ENCODE measurements around the gene LOXHD1. TPM values are rescaled to one million over a fixed set of nuclear protein-coding genes. Genes with fewer than 3 reads are reported as not detected.

LOXHD1 gene
- total and polyA plus RNA-seq, 2 of the 4 experiments (the other 2 are of a cell fraction) = not detected

DNA sequence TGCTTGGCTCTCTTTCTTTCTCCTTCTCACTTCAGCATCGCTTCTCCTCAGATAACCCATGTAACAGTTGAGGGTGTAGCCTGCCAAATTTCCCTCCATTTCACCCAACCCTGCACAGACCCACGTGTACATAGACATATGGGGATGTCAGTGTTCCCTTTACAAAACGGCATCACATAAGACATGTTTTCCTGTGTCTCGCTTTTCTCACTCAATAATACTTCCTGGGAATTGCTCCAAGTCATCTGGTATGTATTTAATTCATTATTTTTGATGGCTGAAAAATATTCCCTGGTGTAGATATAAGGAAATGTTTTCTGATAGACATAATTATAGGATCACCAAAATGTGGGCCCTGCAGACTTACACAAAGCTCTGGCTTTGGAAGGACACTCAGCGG lies 176.8 kb downstream of the LOXHD1 start (continued):
- no peak for TF ChIP-seq MXI1 (IDR thresholded peaks at IDR 0.05; ENCODE audit: borderline replicate concordance, low read depth, low read length)
- TF ChIP-seq, protein P1, sequence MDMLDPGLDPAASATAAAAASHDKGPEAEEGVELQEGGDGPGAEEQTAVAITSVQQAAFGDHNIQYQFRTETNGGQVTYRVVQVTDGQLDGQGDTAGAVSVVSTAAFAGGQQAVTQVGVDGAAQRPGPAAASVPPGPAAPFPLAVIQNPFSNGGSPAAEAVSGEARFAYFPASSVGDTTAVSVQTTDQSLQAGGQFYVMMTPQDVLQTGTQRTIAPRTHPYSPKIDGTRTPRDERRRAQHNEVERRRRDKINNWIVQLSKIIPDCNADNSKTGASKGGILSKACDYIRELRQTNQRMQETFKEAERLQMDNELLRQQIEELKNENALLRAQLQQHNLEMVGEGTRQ (IDR thresholded peaks at IDR 0.05; ENCODE audit: low read depth, low read length) = no peak
- TF ChIP-seq NFE2L2 (IDR thresholded peaks at IDR 0.05; ENCODE audit: low read depth, low read length) = no peak
- TF ChIP-seq MAZ (IDR thresholded peaks at IDR 0.05; ENCODE audit: borderline replicate concordance, low read depth, low read length) = no peak

DNA sequence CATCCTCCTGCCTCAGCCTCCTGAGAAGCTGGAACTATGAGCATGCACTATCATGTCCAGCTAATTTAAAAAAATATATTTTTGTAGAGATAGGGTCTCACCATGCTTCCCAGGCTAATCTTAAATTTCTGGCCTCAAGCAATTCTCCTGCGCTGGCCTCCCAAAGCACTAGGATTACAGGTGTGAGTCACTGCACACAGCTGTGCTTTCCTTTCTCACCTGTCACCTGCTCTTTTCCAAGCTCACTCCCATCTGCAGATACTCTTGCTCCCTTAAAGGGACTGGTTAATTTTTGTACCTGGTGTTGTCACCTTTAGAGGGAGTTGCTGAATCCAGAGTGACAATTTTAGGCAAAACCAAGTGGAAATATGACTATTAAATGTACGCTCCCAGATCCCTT lies 178.2 kb downstream of the LOXHD1 start:
- H3K27ac ChIP-seq (ENCODE audit: insufficient read depth, low read length) = no peak overlapping the region
- no peak overlapping the region for H3K9ac ChIP-seq (ENCODE audit: low read depth, low read length)
- ChIA-PET POLR2A (ENCODE audit: unreplicated experiment) (no interaction called here), CTCF (no interaction called here)
- no peak overlapping the region for H4K8ac ChIP-seq (ENCODE audit: low read depth in 2 of 2, low read length in 2 of 2)
- no peaks in the 10 kb centered on the region for H3K4me1 ChIP-seq (ENCODE audit: control insufficient read depth, insufficient read depth, low read length)
- no peak overlapping the region for H3K18ac ChIP-seq (ENCODE audit: low read depth, low read length)
- dilution Hi-C loops (cut with HindIII; ENCODE audit: low sequenced_read_pairs, unreplicated experiment) (no loop called here), in situ Hi-C loops (cut with MboI; ENCODE audit: low sequenced_read_pairs) (loop anchor here (5.0 kb wide), 1 partner anchor 331 kb away; no protein-coding TSS in a partner anchor), intact Hi-C loops (cut with micrococcal nuclease) (no loop called here)
- DNase-seq (no peak), ATAC-seq (ENCODE audit: low read depth) (no peak)
- no peak overlapping the region for H2BK20ac ChIP-seq (ENCODE audit: low read depth, low read length)
- TF ChIP-seq POLR2A (IDR thresholded peaks at IDR 0.05; ENCODE audit: low read depth, low read length) (no peak), BHLHE40 (IDR thresholded peaks at IDR 0.05; ENCODE audit: low read depth, low read length) (no peak)
- no peaks in the 10 kb centered on the region; the same call in 1 of the 2 replicates for H3K27me3 ChIP-seq (ENCODE audit: control insufficient read depth, insufficient read depth, low read length)
- no peak overlapping the region for H2BK15ac ChIP-seq (ENCODE audit: low read depth, low read length)
- H2BK5ac ChIP-seq (ENCODE audit: low read depth, low read length, poor library complexity, severe bottlenecking) = no peak overlapping the region
- no peak overlapping the region for H3K56ac ChIP-seq (ENCODE audit: extremely low read depth, insufficient read depth, low read length)
- no peak overlapping the region for H3K4me2 ChIP-seq (ENCODE audit: low read depth, low read length)
- BruUV-seq (replicated peaks) = no TSS peak
- no peaks in the 10 kb centered on the region for H3K9me3 ChIP-seq (ENCODE audit: control insufficient read depth, insufficient read depth, low read length)
- H2AK9ac ChIP-seq (replicated peaks; ENCODE audit: low read depth, low read length, poor library complexity) = no peak overlapping the region
- no peak overlapping the region for H3K4ac ChIP-seq (ENCODE audit: low read depth, low read length)
- H4K5ac ChIP-seq (ENCODE audit: low read depth, low read length) = no peak overlapping the region
- H4K20me1 ChIP-seq (ENCODE audit: insufficient read depth, low read length) = peaks cover 5% of the 10 kb centered on the region; the same call in 1 of the 2 replicates
- no peak overlapping the region for H2BK120ac ChIP-seq (ENCODE audit: low read depth, low read length)
- H3K4me3 ChIP-seq (ENCODE audit: insufficient read depth, low read depth, low read length) = no peak overlapping the region
- H4K91ac ChIP-seq (ENCODE audit: insufficient read depth, low read depth, low read length) = no peak overlapping the region
- H3K79me1 ChIP-seq (ENCODE audit: low read depth in 1 of 2, low read length in 2 of 2) = no peaks in the 10 kb centered on the region
- no peak overlapping the region for H3K23ac ChIP-seq (ENCODE audit: low read depth, low read length)
- no peaks in the 10 kb centered on the region for H3K36me3 ChIP-seq (ENCODE audit: control insufficient read depth, insufficient read depth, low read length)
- H2AK5ac ChIP-seq (ENCODE audit: low read depth, low read length) = no peak overlapping the region
- no peak overlapping the region for H2AFZ ChIP-seq (replicated peaks; ENCODE audit: low read length, poor library complexity)
- H3K9me1 ChIP-seq (ENCODE audit: insufficient read depth, low read length) = no peaks in the 10 kb centered on the region; the same call in 1 of the 2 replicates
- WGBS, 2 experiments (ENCODE audit: extremely low coverage in 2 of 2, insufficient read length in 1 of 2) = no CpG with 5 or more reads among the region's 2 CpGs
- no peak overlapping the region for H3K14ac ChIP-seq (replicated peaks; ENCODE audit: low read depth, low read length)
